Measurements from ENCODE around the gene NUP160.

NUP160 gene

DNA sequence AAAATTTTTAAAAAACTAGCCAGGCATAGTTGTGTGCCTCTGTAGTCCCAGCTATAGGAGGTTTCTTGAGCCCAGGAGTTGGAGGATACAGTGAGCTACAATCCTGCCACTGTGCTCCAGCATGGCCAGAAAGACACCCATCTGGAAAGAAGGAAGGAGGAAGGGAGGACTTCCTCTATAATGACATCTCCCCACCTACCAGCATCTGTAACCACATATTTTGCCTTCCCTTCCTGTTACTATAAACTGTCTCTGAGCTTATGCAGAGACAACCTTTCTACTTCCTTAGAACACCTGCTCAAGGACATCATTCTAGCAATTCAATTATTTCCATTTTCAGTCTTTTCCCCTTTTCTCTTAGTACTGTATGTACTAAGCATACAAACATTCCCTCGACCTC lies 2.2 kb upstream of the NUP160 start:
- H3F3A ChIP-seq (ENCODE audit: low read depth) = 0 out of 2 replicates have a peak, but pooled peaks cover 2% of the 10 kb centered on the region
- peaks cover 38% of the 10 kb centered on the region for H3K4me1 ChIP-seq (ENCODE audit: insufficient read depth, low read length, poor library complexity, severe bottlenecking)
- TF ChIP-seq, protein P1, sequence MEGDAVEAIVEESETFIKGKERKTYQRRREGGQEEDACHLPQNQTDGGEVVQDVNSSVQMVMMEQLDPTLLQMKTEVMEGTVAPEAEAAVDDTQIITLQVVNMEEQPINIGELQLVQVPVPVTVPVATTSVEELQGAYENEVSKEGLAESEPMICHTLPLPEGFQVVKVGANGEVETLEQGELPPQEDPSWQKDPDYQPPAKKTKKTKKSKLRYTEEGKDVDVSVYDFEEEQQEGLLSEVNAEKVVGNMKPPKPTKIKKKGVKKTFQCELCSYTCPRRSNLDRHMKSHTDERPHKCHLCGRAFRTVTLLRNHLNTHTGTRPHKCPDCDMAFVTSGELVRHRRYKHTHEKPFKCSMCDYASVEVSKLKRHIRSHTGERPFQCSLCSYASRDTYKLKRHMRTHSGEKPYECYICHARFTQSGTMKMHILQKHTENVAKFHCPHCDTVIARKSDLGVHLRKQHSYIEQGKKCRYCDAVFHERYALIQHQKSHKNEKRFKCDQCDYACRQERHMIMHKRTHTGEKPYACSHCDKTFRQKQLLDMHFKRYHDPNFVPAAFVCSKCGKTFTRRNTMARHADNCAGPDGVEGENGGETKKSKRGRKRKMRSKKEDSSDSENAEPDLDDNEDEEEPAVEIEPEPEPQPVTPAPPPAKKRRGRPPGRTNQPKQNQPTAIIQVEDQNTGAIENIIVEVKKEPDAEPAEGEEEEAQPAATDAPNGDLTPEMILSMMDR (conservative IDR thresholded peaks at IDR 0.05; ENCODE audit: low read length) = no peak
- no peak for TF ChIP-seq EZH2phosphoT487 (IDR thresholded peaks at IDR 0.05; ENCODE audit: borderline replicate concordance)
- H3K4me2 ChIP-seq (ENCODE audit: low read depth, low read length, poor library complexity, severe bottlenecking) = peak overlapping the region; percentile 47
- no peaks in the 10 kb centered on the region; the same call in none of the 2 replicates for H3K36me3 ChIP-seq (ENCODE audit: insufficient read depth, low read length)
- peak overlapping the region; percentile 51 for H3K9ac ChIP-seq (ENCODE audit: low read depth, low read length, poor library complexity, severe bottlenecking)
- no peaks in the 10 kb centered on the region for H3K9me2 ChIP-seq (replicated peaks; ENCODE audit: low read depth, low read length)
- H4K20me1 ChIP-seq (ENCODE audit: insufficient read depth, low read length, poor library complexity, severe bottlenecking) = peaks cover 17% of the 10 kb centered on the region
- peak overlapping the region; percentile 24 for H3K4me3 ChIP-seq (ENCODE audit: low read length, poor library complexity, severe bottlenecking)
- H3K9me3 ChIP-seq (ENCODE audit: insufficient read depth, low read depth, low read length) = no peaks in the 10 kb centered on the region
- H2AFZ ChIP-seq (ENCODE audit: low read length) = 0 out of 2 replicates have a peak overlapping the region, but pooled peaks have one; percentile 51
- H3K27me3 ChIP-seq (ENCODE audit: insufficient read depth, low read length, poor library complexity, severe bottlenecking) = no peaks in the 10 kb centered on the region
- peaks cover 38% of the 10 kb centered on the region for H3K79me2 ChIP-seq (ENCODE audit: insufficient read depth, low read length)

DNA sequence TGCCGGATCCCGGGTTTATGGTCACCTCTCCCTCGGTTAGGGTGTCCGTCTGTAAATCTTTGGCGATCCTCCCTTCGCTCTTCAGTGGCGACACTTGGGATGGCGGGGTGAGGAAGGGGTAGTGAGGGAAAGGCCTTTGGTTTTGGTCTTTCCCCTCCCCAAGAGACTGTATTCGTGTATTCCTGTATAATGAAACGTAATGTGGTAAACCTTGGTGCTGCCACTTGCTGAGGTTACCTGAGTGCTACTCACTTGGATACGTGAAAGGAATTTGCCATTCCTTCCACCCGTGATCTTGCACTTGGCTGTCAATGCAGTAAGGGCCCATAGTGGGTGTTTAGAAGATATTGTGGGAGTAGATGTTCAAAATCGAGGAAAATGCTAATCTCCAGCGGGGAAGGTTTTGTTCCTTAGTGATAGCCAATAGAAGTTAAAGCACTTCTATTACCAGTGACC lies 578 bp upstream of the NUP160 start:
- Histone ChIP-seq H3K9ac (ENCODE audit: low read depth, low read length, poor library complexity, severe bottlenecking) (peak overlapping the region; percentile 92), H3K36me3 (ENCODE audit: insufficient read depth, low read length) (no peaks in the 10 kb centered on the region; the same call in none of the 2 replicates), H2AFZ (ENCODE audit: low read length) (peak overlapping the region; percentile 97), H3K4me3 (ENCODE audit: low read length, poor library complexity, severe bottlenecking) (peak overlapping the region; percentile 97), H4K20me1 (ENCODE audit: insufficient read depth, low read length, poor library complexity, severe bottlenecking) (peaks cover 19% of the 10 kb centered on the region), H3K4me2 (ENCODE audit: low read depth, low read length, poor library complexity, severe bottlenecking) (peak overlapping the region; percentile 100), H3K9me2 (replicated peaks; ENCODE audit: low read depth, low read length) (no peaks in the 10 kb centered on the region), H3K4me1 (ENCODE audit: insufficient read depth, low read length, poor library complexity, severe bottlenecking) (peaks cover 44% of the 10 kb centered on the region), H3K79me2 (ENCODE audit: insufficient read depth, low read length) (peaks cover 52% of the 10 kb centered on the region), H3F3A (ENCODE audit: low read depth) (0 out of 2 replicates have a peak, but pooled peaks cover 2% of the 10 kb centered on the region), H3K27me3 (ENCODE audit: insufficient read depth, low read length, poor library complexity, severe bottlenecking) (no peaks in the 10 kb centered on the region), H3K9me3 (ENCODE audit: insufficient read depth, low read depth, low read length) (no peaks in the 10 kb centered on the region)
- TF ChIP-seq, protein P1 (conservative IDR thresholded peaks at IDR 0.05; ENCODE audit: low read length) = 0 out of 2 replicates have a peak, but pooled peaks have one; percentile 13
- TF ChIP-seq EZH2phosphoT487 (IDR thresholded peaks at IDR 0.05; ENCODE audit: borderline replicate concordance) = no peak

DNA sequence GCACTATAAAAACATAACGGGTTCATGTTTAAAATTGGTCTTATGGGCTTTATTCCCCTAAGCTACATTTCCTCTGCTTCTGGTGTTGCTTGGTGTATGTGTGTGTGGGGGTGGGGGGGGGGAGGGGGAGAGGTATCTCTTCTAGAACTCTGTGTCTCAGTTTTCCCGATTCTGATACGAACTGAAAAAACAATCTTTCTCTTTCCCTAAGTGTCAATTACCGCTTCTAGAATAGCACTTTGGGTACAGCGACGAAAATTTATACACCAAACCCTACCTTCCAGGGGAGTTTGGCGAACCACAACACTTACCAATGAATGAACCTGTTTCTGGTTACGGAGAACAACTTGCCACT lies 636 bp downstream of the NUP160 start:
- no peaks in the 10 kb centered on the region for H3K9me3 ChIP-seq (ENCODE audit: insufficient read depth, low read depth, low read length)
- H3F3A ChIP-seq (ENCODE audit: low read depth) = 0 out of 2 replicates have a peak, but pooled peaks cover 2% of the 10 kb centered on the region
- peak overlapping the region; percentile 97; the same call in 1 of the 2 replicates for H2AFZ ChIP-seq (ENCODE audit: low read length)
- H3K4me1 ChIP-seq (ENCODE audit: insufficient read depth, low read length, poor library complexity, severe bottlenecking) = peaks cover 51% of the 10 kb centered on the region
- H3K4me2 ChIP-seq (ENCODE audit: low read depth, low read length, poor library complexity, severe bottlenecking) = peak overlapping the region; percentile 100
- peaks cover 8% of the 10 kb centered on the region for H3K36me3 ChIP-seq (ENCODE audit: insufficient read depth, low read length)
- H3K27me3 ChIP-seq (ENCODE audit: insufficient read depth, low read length, poor library complexity, severe bottlenecking) = no peaks in the 10 kb centered on the region
- peaks cover 32% of the 10 kb centered on the region for H4K20me1 ChIP-seq (ENCODE audit: insufficient read depth, low read length, poor library complexity, severe bottlenecking)
- peaks cover 64% of the 10 kb centered on the region for H3K79me2 ChIP-seq (ENCODE audit: insufficient read depth, low read length)
- TF ChIP-seq, protein P1 (conservative IDR thresholded peaks at IDR 0.05; ENCODE audit: low read length) = no peak
- no peak for TF ChIP-seq EZH2phosphoT487 (IDR thresholded peaks at IDR 0.05; ENCODE audit: borderline replicate concordance)
- H3K9ac ChIP-seq (ENCODE audit: low read depth, low read length, poor library complexity, severe bottlenecking) = peak overlapping the region; percentile 92
- H3K9me2 ChIP-seq (replicated peaks; ENCODE audit: low read depth, low read length) = no peaks in the 10 kb centered on the region
- H3K4me3 ChIP-seq (ENCODE audit: low read length, poor library complexity, severe bottlenecking) = peak overlapping the region; percentile 97
